Lower leg skin (tissue), 3 donors: ENCODE data around the gene SMG6.

ENCODE experiments used
- CTCF ChIP-seq, 3 donors: fragments of 450-650 bp; IDR thresholded peaks; one replicate each; pipeline ENCODE4 v1.5.1; 2016; ENCODE audit warnings: antibody characterized with exemption in 3 of 3, mild to moderate bottlenecking in 3 of 3, moderate library complexity in 2 of 3
- POLR2A ChIP-seq, 2 donors: fragments of 450-650 bp; IDR thresholded peaks; one replicate each; pipeline ENCODE4 v1.6.1; 2016 to 2017; ENCODE audit warnings: antibody characterized with exemption in 2 of 2, mild to moderate bottlenecking in 1 of 2, moderate library complexity in 1 of 2

GRCh38 chr17:2089021-2089422 is 214.6 kb downstream of the SMG6 start:
- TF ChIP-seq CTCF (IDR thresholded peaks at IDR 0.05) (no peak), POLR2A (IDR thresholded peaks at IDR 0.05) (no peak)
